MM.1S (cell line): ENCODE results near the gene OR10K2.
"Not testable (repeated sequence)": the region's sequence is repeated elsewhere in the genome, so short reads cannot be mapped to it uniquely, and the experiment has no call there.

Source experiments
- CTCF ChIP-seq: fragments of 300-600 bp; sonication (generic); IDR thresholded peaks from 2 replicates; pipeline ENCODE4 v1.5.1; 2016; ENCODE audit warnings: antibody characterized with exemption, low read length, mixed read lengths
- EZH2 ChIP-seq: fragments of 300-600 bp; sonication (generic); optimal IDR thresholded peaks from 2 replicates; pipeline ENCODE3; 2017; ENCODE audit warnings: low read depth, mild to moderate bottlenecking, antibody characterized with exemption, low read length, mixed read lengths
- EZH2phosphoT487 ChIP-seq: fragments of 300-600 bp; sonication (generic); IDR thresholded peaks from 2 replicates; pipeline ENCODE4 v1.6.1; 2018; ENCODE audit warnings: antibody characterized with exemption, low read length

- not testable (repeated sequence) for TF ChIP-seq CTCF, EZH2, EZH2phosphoT487
These were observed 4.1 kb upstream of the OR10K2 start for GRCh38 chr1:158430163-158430562.
